GM06990 (cell line): ENCODE results near the gene RERE.

Source experiments
- DNase-seq: peaks from one replicate; pipeline ENCODE4 v3.0.0-alpha.2; 2011; ENCODE audit not compliant: insufficient read length; ENCODE audit errors: extremely low read depth
- H3K27me3 ChIP-seq: replicated peaks from 2 replicates; pipeline ENCODE4 v1.6.0; 2011; ENCODE audit warnings: low read length; ENCODE audit not compliant: control insufficient read depth, insufficient read depth
- H3K36me3 ChIP-seq: 2 replicates; pipeline ENCODE4 v1.5.1; 2011; ENCODE audit warnings: low read length; ENCODE audit not compliant: control insufficient read depth, insufficient read depth
- H3K4me3 ChIP-seq: replicated peaks from 2 replicates; pipeline ENCODE4 v1.5.1; 2011; ENCODE audit warnings: low read depth, mild to moderate bottlenecking, control low read depth, low read length
- CTCF ChIP-seq: IDR thresholded peaks from 2 replicates; pipeline ENCODE4 v1.5.1; 2011; ENCODE audit warnings: low read length, control low read depth, mild to moderate bottlenecking, inconsistent platforms; ENCODE audit not compliant: insufficient read depth, poor library complexity, severe bottlenecking

Gene RERE

GRCh38 chr1:8396786-8397406, 420.5 kb downstream of the RERE start:
- H3K4me3 ChIP-seq = peak overlapping the region; percentile 19
- H3K36me3 ChIP-seq = peaks cover 1% of the 10 kb centered on the region; the same call in 1 of the 2 replicates

GRCh38 chr1:8396083-8396785, 421.2 kb downstream of the RERE start:
- TF ChIP-seq CTCF = no peak
- DNase-seq = no peak
- no peaks in the 10 kb centered on the region for H3K36me3 ChIP-seq
- no peak overlapping the region for H3K4me3 ChIP-seq
- H3K27me3 ChIP-seq = no peaks in the 10 kb centered on the region

More at GRCh38 chr1:8396786-8397406, 420.5 kb downstream of the RERE start:
- no peak for TF ChIP-seq CTCF
- no peaks in the 10 kb centered on the region for H3K27me3 ChIP-seq
- DNase-seq = peak; percentile 52

- no peaks in the 10 kb centered on the region for H3K27me3 ChIP-seq
- no peaks in the 10 kb centered on the region for H3K36me3 ChIP-seq
- H3K4me3 ChIP-seq = no peak overlapping the region
- no peak for TF ChIP-seq CTCF
- peak; percentile 60 for DNase-seq
Observed at GRCh38 chr1:8395433-8395866, 422.0 kb downstream of the RERE start.

GRCh38 chr1:8394456-8395321, 422.8 kb downstream of the RERE start:
- DNase-seq = no peak
- no peak overlapping the region for H3K4me3 ChIP-seq
- no peak for TF ChIP-seq CTCF
- H3K27me3 ChIP-seq = no peaks in the 10 kb centered on the region
- peaks cover 1% of the 10 kb centered on the region for H3K36me3 ChIP-seq

- H3K4me3 ChIP-seq = no peak overlapping the region
- no peaks in the 10 kb centered on the region for H3K27me3 ChIP-seq
- no peak for TF ChIP-seq CTCF
- no peak for DNase-seq
- H3K36me3 ChIP-seq = peaks cover 1% of the 10 kb centered on the region
Observed at GRCh38 chr1:8392522-8392921, 424.9 kb downstream of the RERE start.
